ENCODE measurements around the gene CRELD2.

CRELD2 gene

GRCh38 chr22:49913026-49913425 is 5.4 kb upstream of the CRELD2 start:
- no peak for DNase-seq (ENCODE audit: low spot score)

- no peak for DNase-seq (ENCODE audit: low spot score)
Measured at GRCh38 chr22:49913446-49913845, 5.0 kb upstream of the CRELD2 start.

- no peak for DNase-seq (ENCODE audit: low spot score)
Measured at GRCh38 chr22:49914256-49914655, 4.2 kb upstream of the CRELD2 start.

GRCh38 chr22:49915610-49916009 is 2.8 kb upstream of the CRELD2 start:
- DNase-seq (ENCODE audit: low spot score): no peak

- DNase-seq (ENCODE audit: low spot score): no peak
Measured at GRCh38 chr22:49916831-49917230, 1.6 kb upstream of the CRELD2 start.

- DNase-seq (ENCODE audit: low spot score): no peak
Measured at GRCh38 chr22:49918911-49919881, 762 bp downstream of the CRELD2 start.

GRCh38 chr22:49920859-49921258 is 2.4 kb downstream of the CRELD2 start:
- no peak for DNase-seq (ENCODE audit: low spot score)

- DNase-seq (ENCODE audit: low spot score): no peak
Measured at GRCh38 chr22:49921508-49922278, 3.3 kb downstream of the CRELD2 start.

- DNase-seq (ENCODE audit: low spot score): no peak
Measured at GRCh38 chr22:49922484-49922883, 4.0 kb downstream of the CRELD2 start.

GRCh38 chr22:49922926-49923325 is 4.5 kb downstream of the CRELD2 start:
- no peak for DNase-seq (ENCODE audit: low spot score)

GRCh38 chr22:49923445-49923844 is 5.0 kb downstream of the CRELD2 start:
- DNase-seq (ENCODE audit: low spot score): no peak

- no peak for DNase-seq (ENCODE audit: low spot score)
Measured at GRCh38 chr22:49924113-49924833, 5.8 kb downstream of the CRELD2 start.

GRCh38 chr22:49925525-49926128 is 7.2 kb downstream of the CRELD2 start:
- DNase-seq (ENCODE audit: low spot score): no peak

GRCh38 chr22:49926916-49927315 is 8.5 kb downstream of the CRELD2 start:
- DNase-seq (ENCODE audit: low spot score): no peak

GRCh38 chr22:49927483-49928184 is 9.2 kb downstream of the CRELD2 start:
- DNase-seq (ENCODE audit: low spot score): no peak

GRCh38 chr22:49928185-49928495 is 9.7 kb downstream of the CRELD2 start:
- DNase-seq (ENCODE audit: low spot score): no peak

GRCh38 chr22:49928555-49929210 is 10.2 kb downstream of the CRELD2 start:
- DNase-seq (ENCODE audit: low spot score): no peak

GRCh38 chr22:49929211-49929979 is 11.0 kb downstream of the CRELD2 start:
- DNase-seq (ENCODE audit: low spot score): peak; percentile 93

- no peak for DNase-seq (ENCODE audit: low spot score)
Measured at GRCh38 chr22:49929994-49930575, 11.7 kb downstream of the CRELD2 start.

Data from GM03348 (cell line).